Breast epithelium (tissue), 3 donors: ENCODE results near the gene CALN1.

Experiments
- CTCF ChIP-seq, 3 donors: fragments of 450-650 bp; IDR thresholded peaks; one replicate each; pipeline ENCODE4 v1.5.1; 2016 to 2017; ENCODE audit warnings: antibody characterized with exemption in 3 of 3, mild to moderate bottlenecking in 3 of 3, moderate library complexity in 3 of 3
- POLR2AphosphoS5 ChIP-seq, 3 donors: sonication (generic); formaldehyde crosslinking; IDR thresholded peaks; one replicate each; pipeline ENCODE4 v1.6.1; 2017; ENCODE audit warnings: antibody characterized with exemption in 3 of 3

GRCh38 chr7:71800321-71800720, 611.8 kb downstream of the CALN1 start:
- TF ChIP-seq CTCF (IDR thresholded peaks at IDR 0.05) (no peak), POLR2AphosphoS5 (IDR thresholded peaks at IDR 0.05) (no peak)
